GM11168 (cell line): Measurements from ENCODE around the gene PON1.

Source experiments
- in situ Hi-C: fragments of 300-500 bp; cut with MboI; formaldehyde crosslinking; loops from one replicate; pipeline ENCODE4 v1.12.0; 2022; ENCODE audit warnings: low sequenced_read_pairs; ENCODE audit not compliant: unreplicated experiment

The PON1 gene

GRCh38 chr7:95318501-95319100, 5.7 kb downstream of the PON1 start:
- in situ Hi-C loops = no loop called here

- in situ Hi-C loops = no loop called here
Measured at GRCh38 chr7:95317966-95318365, 6.4 kb downstream of the PON1 start.

GRCh38 chr7:95317546-95317945, 6.8 kb downstream of the PON1 start:
- in situ Hi-C loops = no loop called here

- in situ Hi-C loops = no loop called here
Measured at GRCh38 chr7:95316588-95316987, 7.7 kb downstream of the PON1 start.

- in situ Hi-C loops = no loop called here
Measured at GRCh38 chr7:95312561-95312960, 11.8 kb downstream of the PON1 start.

- in situ Hi-C loops = no loop called here
Measured at GRCh38 chr7:95311389-95311788, 12.9 kb downstream of the PON1 start.

GRCh38 chr7:95309951-95310350, 14.4 kb downstream of the PON1 start:
- in situ Hi-C loops = no loop called here

GRCh38 chr7:95304990-95305389, 19.3 kb downstream of the PON1 start:
- in situ Hi-C loops = no loop called here

GRCh38 chr7:95303013-95303905, 21.1 kb downstream of the PON1 start:
- in situ Hi-C loops = no loop called here

GRCh38 chr7:95298091-95298490, 26.2 kb downstream of the PON1 start:
- in situ Hi-C loops = no loop called here

- in situ Hi-C loops = no loop called here
Measured at GRCh38 chr7:95297041-95297440, 27.3 kb downstream of the PON1 start.

- in situ Hi-C loops = no loop called here
Measured at GRCh38 chr7:95296456-95296855, 27.9 kb downstream of the PON1 start.

GRCh38 chr7:95295397-95295796, 28.9 kb downstream of the PON1 start:
- in situ Hi-C loops = no loop called here

GRCh38 chr7:95290166-95290830, 34.0 kb downstream of the PON1 start:
- in situ Hi-C loops = no loop called here

GRCh38 chr7:95286096-95286495, 38.2 kb downstream of the PON1 start:
- in situ Hi-C loops = no loop called here

- in situ Hi-C loops = loop anchor here (10.0 kb wide), 1 partner anchor 965 kb away; no protein-coding TSS in a partner anchor
Measured at GRCh38 chr7:95279417-95279816, 44.9 kb downstream of the PON1 start.

GRCh38 chr7:95276114-95276513, 48.2 kb downstream of the PON1 start:
- in situ Hi-C loops = loop anchor here (10.0 kb wide), 1 partner anchor 969 kb away; no protein-coding TSS in a partner anchor

- in situ Hi-C loops = loop anchor here (10.0 kb wide), 1 partner anchor 975 kb away; no protein-coding TSS in a partner anchor
Measured at GRCh38 chr7:95269640-95270039, 54.7 kb downstream of the PON1 start.

GRCh38 chr7:95267754-95268153, 56.6 kb downstream of the PON1 start:
- in situ Hi-C loops = no loop called here

GRCh38 chr7:95265634-95266033, 58.7 kb downstream of the PON1 start:
- in situ Hi-C loops = no loop called here

GRCh38 chr7:95264363-95264891, 59.9 kb downstream of the PON1 start:
- in situ Hi-C loops = no loop called here
